Lower leg skin (tissue), 4 donors: ENCODE results near the gene PGBD5. TPM values are rescaled to one million over a fixed set of nuclear protein-coding genes. Genes with fewer than 3 reads are reported as not detected.

Experiments used
- DNase-seq, 2 donors: peaks; one replicate each; pipeline ENCODE4 v3.0.0-alpha.2; 2019; ENCODE audit warnings: low spot score in 2 of 2
- H3K4me3 ChIP-seq: fragments of 200-600 bp; sonication (generic); 2 replicates; pipeline ENCODE4 v1.5.1; 2017; ENCODE audit warnings: mild to moderate bottlenecking, low read depth; ENCODE audit not compliant: poor library complexity, severe bottlenecking
- CTCF ChIP-seq, 3 donors: fragments of 450-650 bp; IDR thresholded peaks; one replicate each; pipeline ENCODE4 v1.5.1; 2016; ENCODE audit warnings: antibody characterized with exemption in 3 of 3, mild to moderate bottlenecking in 3 of 3, moderate library complexity in 2 of 3
- POLR2A ChIP-seq, 2 donors: fragments of 450-650 bp; IDR thresholded peaks; one replicate each; pipeline ENCODE4 v1.6.1; 2016 to 2017; ENCODE audit warnings: antibody characterized with exemption in 2 of 2, mild to moderate bottlenecking in 1 of 2, moderate library complexity in 1 of 2
- WGBS, 2 donors: methylation state at CpG; one replicate each; pipeline ENCODE4 v1.1.5; 2018; 5-methylcytosine and 5-hydroxymethylcytosine counted together
- intact Hi-C: fragments of 100-400 bp; cut with DNase I; formaldehyde crosslinking; loops from one replicate; pipeline ENCODE4 v1.15.0; 2023; ENCODE audit warnings: low total_unique reads
- total RNA-seq, 4 donors: library from RNA; depleted of rRNA; stranded (reverse); fragments of >200 nt; gene quantifications; one replicate each; pipeline ENCODE4 v1.1.0, GENCODE V29; 2016

PGBD5 gene
- total RNA-seq, 4 donors from 2014 or later = 0.04 to 1.6 (median 0.11) TPM

- 87 to 89% methylated on average over 23 of the region's 23 CpGs for WGBS, 2 donors
- intact Hi-C loops = loop anchor here (10.0 kb wide), 1 partner anchor 652 kb away; no protein-coding TSS in a partner anchor
Measured at GRCh38 chr1:230316864-230317745, 109.0 kb downstream of the PGBD5 start.

GRCh38 chr1:230315099-230315498, 111.0 kb downstream of the PGBD5 start:
- no peak for DNase-seq
- intact Hi-C loops = loop anchor here (10.0 kb wide), 1 partner anchor 650 kb away; no protein-coding TSS in a partner anchor
- 79 to 93% methylated on average over 6 of the region's 6 CpGs for WGBS, 2 donors

More at GRCh38 chr1:230316864-230317745, 109.0 kb downstream of the PGBD5 start:
- no peak for TF ChIP-seq CTCF (IDR thresholded peaks at IDR 0.05)
- no peak for TF ChIP-seq POLR2A (IDR thresholded peaks at IDR 0.05)
- DNase-seq = no peak
- no peak overlapping the region for H3K4me3 ChIP-seq

GRCh38 chr1:230314142-230314470, 112.0 kb downstream of the PGBD5 start:
- no peak for DNase-seq
- intact Hi-C loops = loop anchor here (10.0 kb wide), 1 partner anchor 649 kb away; no protein-coding TSS in a partner anchor

More at GRCh38 chr1:230315099-230315498, 111.0 kb downstream of the PGBD5 start:
- TF ChIP-seq POLR2A (IDR thresholded peaks at IDR 0.05) (no peak), CTCF (IDR thresholded peaks at IDR 0.05) (no peak)
- H3K4me3 ChIP-seq = no peak overlapping the region

GRCh38 chr1:230313453-230314141, 112.5 kb downstream of the PGBD5 start:
- TF ChIP-seq POLR2A (IDR thresholded peaks at IDR 0.05) = no peak
- TF ChIP-seq CTCF (IDR thresholded peaks at IDR 0.05) = no peak
- intact Hi-C loops = loop anchor here (10.0 kb wide), 1 partner anchor 649 kb away; no protein-coding TSS in a partner anchor
- 70 to 73% methylated on average over 12 of the region's 12 CpGs for WGBS, 2 donors
- H3K4me3 ChIP-seq = no peak overlapping the region
- no peak for DNase-seq

More at GRCh38 chr1:230314142-230314470, 112.0 kb downstream of the PGBD5 start:
- TF ChIP-seq POLR2A (IDR thresholded peaks at IDR 0.05) = no peak
- no peak for TF ChIP-seq CTCF (IDR thresholded peaks at IDR 0.05)
- WGBS, 2 donors = 66 to 69% methylated on average over 8 of the region's 8 CpGs
- no peak overlapping the region for H3K4me3 ChIP-seq

GRCh38 chr1:230312676-230313075, 113.5 kb downstream of the PGBD5 start:
- no peak overlapping the region for H3K4me3 ChIP-seq
- TF ChIP-seq CTCF (IDR thresholded peaks at IDR 0.05) = no peak
- TF ChIP-seq POLR2A (IDR thresholded peaks at IDR 0.05) = no peak
- 70% methylated on average over 3 of the region's 3 CpGs for WGBS, 2 donors
- intact Hi-C loops = loop anchor here (10.0 kb wide), 1 partner anchor 648 kb away; no protein-coding TSS in a partner anchor
- DNase-seq = no peak
